ENCODE results near the gene MRGPRD.

- no peak for TF ChIP-seq TAF1 (IDR thresholded peaks at IDR 0.05; ENCODE audit: borderline replicate concordance, insufficient read depth, low read length)
- TF ChIP-seq POLR2AphosphoS5 (IDR thresholded peaks at IDR 0.05; ENCODE audit: low read depth, low read length) = no peak
- TF ChIP-seq FOXP2 (optimal IDR thresholded peaks at IDR 0.05; ENCODE audit: borderline replicate concordance, extremely low read depth, extremely low read length, insufficient read depth) = no peak
Observed at GRCh38 chr11:68934321-68934645, 46.5 kb downstream of the MRGPRD start.

Measured in PFSK-1 (cell line).